Medulla oblongata (tissue), 1 donor: Measurements from ENCODE around the gene PPP1R26.
"Not testable (repeated sequence)": the region's sequence is repeated elsewhere in the genome, so short reads cannot be mapped to it uniquely, and the experiment has no call there.

ENCODE experiments used
- DNase-seq: peaks from one replicate; pipeline ENCODE4 v3.0.0-alpha.2; 2015; ENCODE audit errors: extremely low spot score

Gene PPP1R26

DNA sequence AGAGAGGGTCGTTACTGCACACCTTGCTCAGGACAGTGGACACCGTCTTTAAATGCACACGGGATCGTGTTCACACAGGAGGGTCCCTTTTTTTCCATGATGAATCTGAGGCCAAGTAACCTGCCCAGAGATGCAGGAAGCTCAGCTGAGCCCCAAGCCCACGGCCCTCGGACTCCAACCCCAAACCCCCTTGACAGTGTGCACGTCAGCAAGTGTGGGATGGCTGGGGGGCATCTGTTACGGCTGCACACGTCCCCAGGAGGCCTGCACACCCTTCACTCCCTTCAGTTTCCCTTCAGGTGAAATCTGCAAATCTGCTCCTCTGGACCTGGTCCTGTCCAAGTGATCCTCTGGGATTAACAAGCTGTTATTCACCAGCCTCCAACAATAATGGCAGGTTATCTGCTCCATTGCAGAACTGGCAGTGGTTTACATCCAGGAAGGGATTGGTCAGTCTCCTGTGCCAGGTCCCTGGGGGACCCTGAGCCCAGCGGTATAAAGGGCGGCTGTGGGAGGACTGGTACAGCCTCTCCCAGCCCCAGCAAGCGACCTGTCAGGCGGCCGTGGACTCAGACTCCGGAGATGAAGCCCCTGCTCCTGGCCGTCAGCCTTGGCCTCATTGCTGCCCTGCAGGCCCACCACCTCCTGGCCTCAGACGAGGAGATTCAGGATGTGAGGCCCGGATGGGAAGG is 41.5 kb downstream of the PPP1R26 start, which contains the start of gene LCN1:
LCN1 (plus strand) TSS at position 525 of the 692 bp plus-strand sequence; CDS start at position 583, 58 bp downstream.
- no peak for DNase-seq

- DNase-seq = no peak
These were observed 42.1 kb downstream of the PPP1R26 start for GRCh38 chr9:135521608-135522095.

DNA sequence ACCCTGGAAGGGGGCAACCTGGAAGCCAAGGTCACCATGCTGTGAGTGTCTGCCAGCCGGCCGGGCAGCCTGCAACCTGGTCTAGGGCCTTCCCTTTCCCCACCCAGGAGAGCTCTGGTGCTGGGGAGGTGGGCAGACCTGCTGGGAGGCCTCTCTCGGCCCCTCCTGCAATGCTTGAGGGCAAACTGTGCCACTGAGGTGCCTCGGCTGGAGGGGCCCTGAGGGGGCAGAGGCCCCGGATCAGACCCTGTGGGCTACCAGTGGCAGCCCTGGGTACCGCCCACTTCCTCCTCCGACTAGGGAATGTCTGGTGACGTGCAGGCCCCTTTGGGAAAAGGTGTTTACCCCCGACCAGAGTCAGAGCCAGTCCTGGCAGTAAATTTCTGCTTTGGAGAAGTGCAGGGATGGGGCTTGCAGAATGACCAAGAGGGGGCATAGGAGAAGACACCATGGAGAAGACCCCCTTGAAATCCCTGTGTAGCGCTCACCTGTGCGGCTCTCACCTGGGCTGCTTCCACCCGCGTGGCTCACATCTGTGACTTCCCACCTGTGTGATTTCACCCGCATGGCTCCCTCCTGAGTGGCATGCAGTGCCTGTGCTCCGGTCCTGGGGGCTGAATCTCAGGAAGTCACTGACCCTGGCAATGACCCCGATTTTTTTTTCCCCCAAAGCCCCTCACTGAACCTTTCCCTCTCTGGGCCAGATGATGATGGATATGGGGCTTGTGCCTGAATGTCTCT is 42.7 kb downstream of the PPP1R26 start:
- no peak for DNase-seq

GRCh38 chr9:135522931-135523330 is 43.3 kb downstream of the PPP1R26 start:
- DNase-seq = no peak

DNA sequence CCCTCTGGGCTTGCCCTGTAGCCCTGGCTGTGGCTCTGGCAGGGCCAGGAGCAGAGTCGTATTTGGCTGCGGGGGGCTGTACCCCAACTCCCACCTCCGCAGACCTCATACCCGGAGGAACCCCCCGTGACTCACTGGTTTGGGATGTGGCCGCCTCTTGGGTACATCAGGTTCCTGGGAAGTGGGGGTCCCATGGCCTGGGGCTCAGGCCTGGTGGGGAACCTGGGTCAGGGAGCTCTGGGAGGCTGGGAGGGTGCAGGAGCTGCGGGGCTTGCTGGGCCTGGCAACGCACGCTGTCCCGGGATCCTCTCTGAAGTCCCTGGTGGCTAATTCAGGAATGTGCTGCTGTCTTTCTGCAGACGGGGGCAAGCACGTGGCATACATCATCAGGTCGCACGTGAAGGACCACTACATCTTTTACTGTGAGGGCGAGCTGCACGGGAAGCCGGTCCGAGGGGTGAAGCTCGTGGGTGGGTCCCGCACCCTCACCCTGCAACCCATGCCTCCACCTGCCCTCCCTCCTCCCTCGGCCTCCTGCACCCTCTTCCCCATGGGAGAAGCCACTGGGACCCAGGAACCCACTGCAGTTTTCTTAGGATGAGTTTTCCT is 44.0 kb downstream of the PPP1R26 start:
- DNase-seq = no peak

- DNase-seq = no peak
These were observed 44.7 kb downstream of the PPP1R26 start for GRCh38 chr9:135524130-135524861.

GRCh38 chr9:135525241-135526088 is 45.9 kb downstream of the PPP1R26 start:
- no peak for DNase-seq

DNA sequence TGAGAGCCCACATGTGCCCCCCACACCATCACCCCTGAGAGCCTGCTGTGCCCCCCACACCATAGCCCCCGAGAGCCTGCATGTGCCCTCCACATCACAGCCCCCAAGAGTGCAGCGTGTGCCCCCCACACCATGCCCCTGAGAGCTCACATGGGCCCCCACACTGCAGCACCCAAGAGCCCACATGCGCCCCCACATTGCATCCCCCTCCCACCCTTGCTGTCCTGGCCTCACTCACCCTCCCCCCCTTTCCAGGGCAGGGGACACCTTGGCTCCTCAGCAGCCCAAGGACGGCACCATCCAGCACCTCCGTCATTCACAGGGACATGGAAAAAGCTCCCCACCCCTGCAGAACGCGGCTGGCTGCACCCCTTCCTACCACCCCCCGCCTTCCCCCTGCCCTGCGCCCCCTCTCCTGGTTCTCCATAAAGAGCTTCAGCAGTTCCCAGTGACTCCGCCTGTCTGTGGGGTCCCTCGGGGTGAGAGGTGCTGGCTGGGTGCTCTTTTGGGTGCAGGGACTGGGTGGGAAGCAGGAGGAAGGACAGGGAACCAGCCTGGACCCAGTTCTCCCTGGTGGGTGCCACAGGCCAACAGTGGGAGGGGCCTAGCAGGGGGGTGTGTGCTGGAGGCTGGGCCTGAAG is 46.6 kb downstream of the PPP1R26 start:
- DNase-seq = no peak

DNA sequence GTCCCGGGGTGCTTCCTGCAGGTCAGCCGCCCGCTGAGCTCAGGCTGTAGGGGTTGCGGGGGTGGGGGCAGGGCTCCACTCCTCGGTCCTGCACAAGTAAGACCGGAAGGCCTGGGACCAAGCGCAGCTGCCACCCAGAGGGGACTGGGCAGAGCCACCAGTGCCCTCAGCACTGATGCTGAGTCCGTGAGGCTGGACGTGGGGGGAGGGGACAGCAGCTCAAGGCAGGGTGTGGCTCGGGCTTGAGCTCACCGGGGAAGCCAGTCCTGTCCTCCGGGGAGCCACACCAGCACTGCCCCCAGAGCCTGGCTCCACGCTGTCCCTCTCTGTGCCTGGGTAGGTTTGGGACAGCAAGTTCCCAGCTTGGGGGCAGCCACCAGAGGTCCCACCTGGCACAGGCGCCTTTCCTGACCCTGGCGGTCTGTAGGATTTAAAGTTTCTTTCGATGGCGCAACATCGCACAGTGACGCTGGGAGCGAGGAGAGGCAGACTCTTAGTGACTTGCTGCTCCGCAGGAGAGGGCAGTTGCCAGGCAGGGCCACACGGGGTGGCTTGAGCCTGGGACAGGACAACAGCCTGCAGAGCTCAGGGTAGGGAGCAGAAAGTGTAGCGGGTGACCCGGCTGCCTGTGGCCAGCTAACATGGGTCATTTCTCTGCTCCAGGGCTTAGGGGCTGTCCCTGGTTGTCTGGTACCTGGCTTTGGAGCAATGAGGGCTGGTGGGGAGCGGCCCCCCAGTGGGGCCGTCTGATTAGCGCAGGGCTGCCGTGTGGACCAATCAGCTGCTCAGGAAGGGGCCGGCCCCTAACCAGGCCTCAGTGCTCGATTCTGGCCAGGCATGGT is 47.4 kb downstream of the PPP1R26 start:
- no peak for DNase-seq

DNA sequence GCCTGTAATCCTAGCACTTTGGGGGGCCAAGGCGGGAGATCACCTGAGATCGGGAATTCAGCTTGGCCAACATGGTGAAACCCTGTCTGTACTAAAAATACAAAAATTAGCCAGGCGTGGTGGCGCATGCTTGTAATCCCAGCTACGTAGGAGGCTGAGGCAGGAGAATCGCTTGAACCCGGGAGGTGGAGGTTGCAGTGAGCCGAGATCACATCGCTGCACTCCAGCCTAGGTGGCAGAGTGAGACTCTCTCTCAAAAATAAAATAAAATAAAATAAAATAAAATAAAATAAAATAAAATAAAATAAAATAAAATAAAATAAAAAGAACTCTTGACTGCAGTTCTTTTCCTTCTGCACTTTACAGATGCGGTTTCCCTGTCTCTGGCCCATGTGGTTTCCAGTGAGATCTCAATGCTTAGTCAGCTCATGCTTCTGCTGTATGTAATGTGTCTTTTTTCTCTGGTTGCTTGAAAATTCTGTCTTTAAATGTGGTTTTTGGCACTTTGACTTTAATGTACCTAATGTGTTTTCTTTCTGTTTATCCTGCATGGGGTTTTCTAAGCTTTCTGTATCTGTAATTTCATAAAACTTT is 49.4 kb downstream of the PPP1R26 start:
- not testable (repeated sequence) for DNase-seq

- no peak for DNase-seq
These were observed 50.6 kb downstream of the PPP1R26 start for GRCh38 chr9:135530146-135530545.

DNA sequence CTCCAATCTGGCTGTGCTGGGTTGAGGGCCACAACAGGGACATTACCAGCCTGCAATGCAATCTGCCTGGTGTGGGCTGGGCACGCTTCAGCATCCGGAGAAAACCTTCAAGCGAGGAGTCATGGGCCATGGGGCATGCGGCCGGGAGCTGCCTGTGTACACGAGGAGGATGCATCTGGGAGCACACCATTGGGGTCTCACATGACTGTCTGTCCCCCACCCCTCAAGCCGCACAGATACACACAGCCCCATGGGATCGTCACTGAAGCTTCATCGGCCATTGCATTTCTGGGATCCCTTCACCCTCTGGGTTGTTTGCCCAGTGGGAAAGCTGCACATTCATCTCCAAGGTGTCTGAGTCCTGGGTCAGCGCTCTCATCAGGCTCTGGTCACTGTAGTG is 51.5 kb downstream of the PPP1R26 start:
- no peak for DNase-seq

- no peak for DNase-seq
These were observed 53.5 kb downstream of the PPP1R26 start for GRCh38 chr9:135533113-135533512.

GRCh38 chr9:135533674-135534073 is 54.1 kb downstream of the PPP1R26 start:
- no peak for DNase-seq

GRCh38 chr9:135534192-135534711 is 54.7 kb downstream of the PPP1R26 start:
- not testable (repeated sequence) for DNase-seq

DNA sequence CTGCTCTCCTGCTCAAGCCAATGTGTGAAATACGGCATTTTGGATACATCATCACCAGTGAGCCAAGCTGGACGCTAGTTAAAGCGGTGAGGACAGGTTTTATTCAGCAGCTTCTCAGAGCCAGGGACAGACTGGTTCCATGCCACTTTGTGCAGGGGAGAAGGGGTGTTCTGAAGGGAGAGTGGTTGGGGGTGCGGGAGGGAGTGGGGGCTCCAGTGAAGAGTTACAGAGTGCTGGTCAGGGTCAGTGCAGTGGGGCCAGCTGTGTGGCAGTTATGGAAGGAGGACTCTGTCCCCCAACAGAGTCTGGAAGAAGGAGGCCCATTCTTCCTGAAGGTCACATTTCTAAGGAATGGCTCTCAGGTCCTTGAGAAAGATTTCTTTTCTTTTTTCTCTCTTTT is 55.2 kb downstream of the PPP1R26 start:
- not testable (repeated sequence) for DNase-seq

DNA sequence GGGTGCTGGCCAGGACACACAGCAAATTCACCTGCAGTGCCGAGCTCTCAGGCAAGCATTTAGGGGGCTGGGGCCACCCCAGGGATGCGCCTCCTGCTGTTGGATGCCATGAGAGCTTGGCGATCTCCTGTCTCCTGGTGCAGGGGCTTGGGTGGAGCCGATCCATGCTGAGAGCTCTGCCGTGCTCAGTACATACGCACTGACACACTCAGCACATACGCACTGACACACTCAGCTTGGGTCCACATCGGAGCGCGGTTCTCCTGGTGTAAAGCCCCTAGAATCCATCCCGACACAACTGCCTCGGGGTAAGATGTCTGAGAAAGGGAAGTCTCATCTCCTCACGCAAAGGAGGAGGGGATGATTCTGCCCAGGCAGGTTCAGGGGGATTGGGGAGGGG is 56.0 kb downstream of the PPP1R26 start:
- DNase-seq = not testable (repeated sequence)

GRCh38 chr9:135536216-135536615 is 56.6 kb downstream of the PPP1R26 start:
- no peak for DNase-seq
